MM.1S (cell line): ENCODE data around the gene PCDHGB2.
"Not testable (repeated sequence)": the region's sequence is repeated elsewhere in the genome, so short reads cannot be mapped to it uniquely, and the experiment has no call there.

ENCODE experiments used
- DNase-seq: peaks from one replicate; pipeline ENCODE4 v3.0.0-alpha.2; 2015
- H2AFZ ChIP-seq: fragments of 300-600 bp; sonication (generic); 2 replicates; pipeline ENCODE4 v1.6.0; 2016; ENCODE audit warnings: antibody characterized with exemption, low read length
- H3F3A ChIP-seq: fragments of 300-600 bp; sonication (generic); 2 replicates; pipeline ENCODE4 v1.6.1; 2016; ENCODE audit warnings: mild to moderate bottlenecking, antibody characterized with exemption, low read length, moderate library complexity, mixed read lengths; ENCODE audit not compliant: insufficient read depth
- H3K27ac ChIP-seq: fragments of 300-600 bp; sonication (generic); 2 replicates; pipeline ENCODE4 v1.5.1; 2016; ENCODE audit warnings: mild to moderate bottlenecking, low read length
- H3K27me3 ChIP-seq: fragments of 300-600 bp; sonication (generic); replicated peaks from 2 replicates; pipeline ENCODE4 v1.6.0; 2016; ENCODE audit warnings: low read length; ENCODE audit not compliant: insufficient read depth
- H3K36me3 ChIP-seq: fragments of 300-600 bp; sonication (generic); replicated peaks from 2 replicates; pipeline ENCODE4 v1.6.1; 2016; ENCODE audit warnings: mild to moderate bottlenecking, low read length, mixed read lengths; ENCODE audit not compliant: insufficient read depth
- H3K4me1 ChIP-seq: fragments of 300-600 bp; sonication (generic); 2 replicates; pipeline ENCODE4 v1.6.1; 2016; ENCODE audit warnings: low read length, mixed read lengths
- H3K4me2 ChIP-seq: fragments of 300-600 bp; sonication (generic); 2 replicates; pipeline ENCODE4 v1.6.0; 2016; ENCODE audit warnings: low read depth, low read length
- H3K4me3 ChIP-seq: fragments of 300-600 bp; sonication (generic); 2 replicates; pipeline ENCODE4 v1.5.1; 2016; ENCODE audit warnings: low read length, mixed read lengths
- H3K79me2 ChIP-seq: fragments of 300-600 bp; sonication (generic); 2 replicates; pipeline ENCODE4 v1.6.1; 2016; ENCODE audit warnings: mixed run types, low read length, mixed read lengths
- H3K9ac ChIP-seq: fragments of 300-600 bp; sonication (generic); 2 replicates; pipeline ENCODE4 v1.6.1; 2016; ENCODE audit warnings: low read length, mixed read lengths
- H3K9me2 ChIP-seq: fragments of 300-600 bp; sonication (generic); replicated peaks from 2 replicates; pipeline ENCODE4 v1.6.1; 2016; ENCODE audit warnings: mild to moderate bottlenecking, low read length, mixed read lengths; ENCODE audit not compliant: insufficient read depth
- H3K9me3 ChIP-seq: fragments of 300-600 bp; sonication (generic); replicated peaks from 2 replicates; pipeline ENCODE4 v1.6.1; 2016; ENCODE audit warnings: mild to moderate bottlenecking, low read length, mixed read lengths; ENCODE audit not compliant: insufficient read depth
- H4K20me1 ChIP-seq: fragments of 300-600 bp; sonication (generic); 2 replicates; pipeline ENCODE4 v1.6.1; 2016; ENCODE audit warnings: mild to moderate bottlenecking, low read length, moderate library complexity, mixed read lengths; ENCODE audit not compliant: insufficient read depth
- EZH2 ChIP-seq: fragments of 300-600 bp; sonication (generic); optimal IDR thresholded peaks from 2 replicates; pipeline ENCODE3; 2017; ENCODE audit warnings: low read depth, mild to moderate bottlenecking, antibody characterized with exemption, low read length, mixed read lengths
- EZH2phosphoT487 ChIP-seq: fragments of 300-600 bp; sonication (generic); IDR thresholded peaks from 2 replicates; pipeline ENCODE4 v1.6.1; 2018; ENCODE audit warnings: antibody characterized with exemption, low read length
- TF ChIP-seq, protein P1 (sequence below): fragments of 300-600 bp; sonication (generic); IDR thresholded peaks from 2 replicates; pipeline ENCODE4 v1.5.1; 2016; ENCODE audit warnings: antibody characterized with exemption, low read length, mixed read lengths

PCDHGB2 gene

GRCh38 chr5:141326088-141326854 is 33.5 kb upstream of the PCDHGB2 start:
- H3F3A ChIP-seq, result no peaks in the 10 kb centered on the region
- H3K27me3 ChIP-seq, result 0 out of 2 replicates have a peak, but pooled peaks cover 5% of the 10 kb centered on the region
- no peaks in the 10 kb centered on the region for H3K4me1 ChIP-seq
- H2AFZ ChIP-seq, result no peak overlapping the region
- H3K4me3 ChIP-seq, result no peak overlapping the region
- no peak overlapping the region for H3K4me2 ChIP-seq
- TF ChIP-seq, protein P1, sequence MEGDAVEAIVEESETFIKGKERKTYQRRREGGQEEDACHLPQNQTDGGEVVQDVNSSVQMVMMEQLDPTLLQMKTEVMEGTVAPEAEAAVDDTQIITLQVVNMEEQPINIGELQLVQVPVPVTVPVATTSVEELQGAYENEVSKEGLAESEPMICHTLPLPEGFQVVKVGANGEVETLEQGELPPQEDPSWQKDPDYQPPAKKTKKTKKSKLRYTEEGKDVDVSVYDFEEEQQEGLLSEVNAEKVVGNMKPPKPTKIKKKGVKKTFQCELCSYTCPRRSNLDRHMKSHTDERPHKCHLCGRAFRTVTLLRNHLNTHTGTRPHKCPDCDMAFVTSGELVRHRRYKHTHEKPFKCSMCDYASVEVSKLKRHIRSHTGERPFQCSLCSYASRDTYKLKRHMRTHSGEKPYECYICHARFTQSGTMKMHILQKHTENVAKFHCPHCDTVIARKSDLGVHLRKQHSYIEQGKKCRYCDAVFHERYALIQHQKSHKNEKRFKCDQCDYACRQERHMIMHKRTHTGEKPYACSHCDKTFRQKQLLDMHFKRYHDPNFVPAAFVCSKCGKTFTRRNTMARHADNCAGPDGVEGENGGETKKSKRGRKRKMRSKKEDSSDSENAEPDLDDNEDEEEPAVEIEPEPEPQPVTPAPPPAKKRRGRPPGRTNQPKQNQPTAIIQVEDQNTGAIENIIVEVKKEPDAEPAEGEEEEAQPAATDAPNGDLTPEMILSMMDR, result no peak
- TF ChIP-seq EZH2phosphoT487 (no peak), EZH2 (no peak)
- H3K36me3 ChIP-seq, result no peaks in the 10 kb centered on the region
- no peaks in the 10 kb centered on the region for H3K9me3 ChIP-seq
- H3K27ac ChIP-seq, result no peak overlapping the region
- H4K20me1 ChIP-seq, result no peaks in the 10 kb centered on the region
- H3K9me2 ChIP-seq, result no peaks in the 10 kb centered on the region
- DNase-seq, result no peak
- no peaks in the 10 kb centered on the region for H3K79me2 ChIP-seq
- H3K9ac ChIP-seq, result no peak overlapping the region

DNA sequence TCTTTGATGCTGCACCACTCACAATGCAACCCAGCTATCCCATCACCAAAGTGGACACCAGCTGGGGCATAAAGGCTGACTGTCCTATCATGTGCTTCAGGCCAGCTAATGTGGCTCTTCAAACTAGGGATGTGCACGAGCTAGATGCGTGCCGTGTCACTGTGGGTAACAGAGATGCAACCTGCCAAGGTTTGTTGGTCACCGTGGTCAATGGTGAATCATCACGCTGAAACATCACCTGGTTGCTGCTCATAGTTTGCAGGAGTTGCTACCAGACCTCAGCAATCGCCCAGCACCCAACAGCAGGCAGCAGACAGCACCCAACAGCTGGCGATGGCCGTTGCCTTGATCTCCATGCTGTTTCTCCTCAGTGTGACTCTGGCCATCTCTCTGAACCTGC is 31.6 kb upstream of the PCDHGB2 start:
- H3K27ac ChIP-seq, result no peak overlapping the region
- no peak overlapping the region for H3K4me3 ChIP-seq
- no peaks in the 10 kb centered on the region for H4K20me1 ChIP-seq
- no peak overlapping the region for H2AFZ ChIP-seq
- TF ChIP-seq EZH2phosphoT487, result no peak
- TF ChIP-seq, protein P1, result no peak
- no peak for TF ChIP-seq EZH2
- no peaks in the 10 kb centered on the region for H3F3A ChIP-seq
- H3K36me3 ChIP-seq, result no peaks in the 10 kb centered on the region
- H3K9ac ChIP-seq, result no peak overlapping the region
- no peaks in the 10 kb centered on the region for H3K9me3 ChIP-seq
- no peaks in the 10 kb centered on the region for H3K4me1 ChIP-seq
- DNase-seq, result no peak
- no peaks in the 10 kb centered on the region for H3K9me2 ChIP-seq
- no peaks in the 10 kb centered on the region for H3K27me3 ChIP-seq
- H3K4me2 ChIP-seq, result no peak overlapping the region
- no peaks in the 10 kb centered on the region for H3K79me2 ChIP-seq

GRCh38 chr5:141330299-141331080 is 29.3 kb upstream of the PCDHGB2 start, which contains the start of gene PCDHGA1:
TSS of gene PCDHGA1 (plus strand) at chr5:141330514.
- TF ChIP-seq, protein P1, result peak; percentile 74
- no peak for TF ChIP-seq EZH2
- Histone ChIP-seq H3K9me3 (no peaks in the 10 kb centered on the region), H3K9me2 (no peaks in the 10 kb centered on the region), H3K27me3 (0 out of 2 replicates have a peak, but pooled peaks cover 6% of the 10 kb centered on the region), H3K4me3 (peak within 1 kb of the TSS; percentile 59), H3K79me2 (no peaks in the 10 kb centered on the region), H3K4me2 (peak within 1 kb of the TSS; percentile 75), H2AFZ (peak within 1 kb of the TSS; percentile 73), H3K9ac (peak within 1 kb of the TSS; percentile 34; the same call in 1 of the 2 replicates), H4K20me1 (no peaks in the 10 kb centered on the region), H3K4me1 (no peaks in the 10 kb centered on the region), H3F3A (no peaks in the 10 kb centered on the region), H3K27ac (no peak within 1 kb of the TSS), H3K36me3 (no peaks in the 10 kb centered on the region)
- DNase-seq, result peak; percentile 70

DNA sequence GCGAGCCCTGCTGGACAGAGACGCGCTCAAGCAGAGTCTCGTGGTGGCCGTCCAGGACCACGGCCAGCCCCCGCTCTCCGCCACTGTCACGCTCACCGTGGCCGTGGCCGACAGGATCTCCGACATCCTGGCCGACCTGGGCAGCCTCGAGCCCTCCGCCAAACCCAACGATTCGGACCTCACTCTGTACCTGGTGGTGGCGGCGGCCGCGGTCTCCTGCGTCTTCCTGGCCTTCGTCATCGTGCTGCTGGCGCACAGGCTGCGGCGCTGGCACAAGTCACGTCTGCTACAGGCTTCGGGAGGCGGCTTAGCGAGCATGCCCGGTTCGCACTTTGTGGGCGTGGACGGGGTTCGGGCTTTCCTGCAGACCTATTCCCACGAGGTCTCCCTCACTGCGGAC is 27.2 kb upstream of the PCDHGB2 start:
- not testable (repeated sequence) for H3K4me3 ChIP-seq, H3K9ac ChIP-seq, H3K9me2 ChIP-seq, H3K4me2 ChIP-seq, H3K27me3 ChIP-seq, H3K9me3 ChIP-seq, H3K27ac ChIP-seq, H3F3A ChIP-seq, H4K20me1 ChIP-seq, H3K4me1 ChIP-seq, DNase-seq, H2AFZ ChIP-seq, H3K36me3 ChIP-seq, H3K79me2 ChIP-seq
